H1 (cell line): ENCODE results near the gene C19orf12. TPM values are rescaled to one million over a fixed set of nuclear protein-coding genes. Genes with fewer than 3 reads are reported as not detected.
"Not testable (repeated sequence)": the region's sequence is repeated elsewhere in the genome, so short reads cannot be mapped to it uniquely, and the experiment has no call there.

Source experiments
- CTCF ChIA-PET: fragments of 300-600 bp; sonication (Branson Sonifier 250); formaldehyde crosslinking; loops from one replicate; lab custom pipeline; 2021; ENCODE audit not compliant: partially characterized antibody; lab: Charles Lee
- POLR2A ChIA-PET: fragments of 300-600 bp; sonication (Branson Sonifier 250); formaldehyde crosslinking; loops from one replicate; lab custom pipeline; 2021; ENCODE audit warnings: inconsistent platforms; ENCODE audit not compliant: partially characterized antibody; lab: Charles Lee
- DNase-seq, 2 experiments: peaks; one replicate each; pipeline versions ENCODE4 v3.0.0 to v3.0.0-alpha.2; 2010 to 2022; ENCODE audit warnings: low spot score in 2 of 2, low read depth in 1 of 2, mixed read lengths in 1 of 2
- FAIRE-seq: peaks from 2 replicates; lab custom pipeline; 2011; peaks lifted over from hg19 to GRCh38; lab: Jason Lieb, UNC
- H2AFZ ChIP-seq: 2 replicates; pipeline ENCODE4 v1.8.1; 2012; ENCODE audit warnings: low read length, inconsistent platforms
- H2AK5ac ChIP-seq: 2 replicates; pipeline ENCODE4 v1.6.1; 2013; ENCODE audit warnings: low read depth, low read length
- H2BK120ac ChIP-seq: replicated peaks from 2 replicates; pipeline ENCODE3; 2013; ENCODE audit warnings: low read depth, low read length, inconsistent platforms
- H2BK12ac ChIP-seq: 2 replicates; pipeline ENCODE4 v1.6.1; 2013; ENCODE audit warnings: low read depth, low read length
- H2BK15ac ChIP-seq: 2 replicates; pipeline ENCODE4 v1.6.1; 2013; ENCODE audit warnings: low read length
- H2BK20ac ChIP-seq: 2 replicates; pipeline ENCODE4 v1.6.1; 2013; ENCODE audit warnings: low read length
- H2BK5ac ChIP-seq: 2 replicates; pipeline ENCODE4 v1.6.1; 2013; ENCODE audit warnings: low read depth, low read length
- H3K14ac ChIP-seq: 2 replicates; pipeline ENCODE4 v1.6.1; 2013; ENCODE audit warnings: inconsistent platforms; ENCODE audit not compliant: insufficient read length
- H3K18ac ChIP-seq: 2 replicates; pipeline ENCODE4 v1.6.1; 2013; ENCODE audit warnings: low read length; ENCODE audit errors: extremely low read depth
- H3K23ac ChIP-seq: 2 replicates; pipeline ENCODE4 v1.6.1; 2013; ENCODE audit warnings: inconsistent platforms; ENCODE audit not compliant: insufficient read length
- H3K23me2 ChIP-seq: 2 replicates; pipeline ENCODE4 v1.6.1; 2013; ENCODE audit warnings: low read depth, low read length
- H3K27ac ChIP-seq: 2 replicates; pipeline ENCODE4 v1.6.1; 2011; ENCODE audit warnings: low read depth, low read length, inconsistent platforms
- H3K27me3 ChIP-seq, 4 experiments: replicated peaks in 1 of 4; 1 replicate in 1 of 4; 2 replicates in 3 of 4; pipeline versions ENCODE4 v1.6.1 to v1.8.1; 2011 to 2013; ENCODE audit warnings: low read length in 3 of 4, mild to moderate bottlenecking in 3 of 4, inconsistent platforms in 2 of 4, mixed read lengths in 2 of 4, moderate library complexity in 1 of 4; ENCODE audit not compliant: control insufficient read depth in 3 of 4, insufficient read depth in 3 of 4; ENCODE audit errors: extremely low read depth in 1 of 4
- H3K36me3 ChIP-seq, 4 experiments: 2 replicates each; pipeline versions ENCODE4 v1.6.1 to v1.8.1; 2011 to 2013; ENCODE audit warnings: mild to moderate bottlenecking in 4 of 4, low read length in 3 of 4, moderate library complexity in 2 of 4, control low read depth in 1 of 4, inconsistent platforms in 1 of 4; ENCODE audit not compliant: insufficient read depth in 4 of 4, control insufficient read depth in 2 of 4
- H3K4ac ChIP-seq: replicated peaks from 2 replicates; pipeline ENCODE3; 2013; ENCODE audit warnings: low read length, low read depth, mixed read lengths, inconsistent platforms; ENCODE audit not compliant: insufficient read length
- H3K4me1 ChIP-seq, 4 experiments: replicated peaks in 1 of 4; 1 replicate in 1 of 4; 2 replicates in 3 of 4; pipeline versions ENCODE4 v1.6.1 to v1.8.1; 2011 to 2013; ENCODE audit warnings: low read length in 3 of 4, inconsistent platforms in 2 of 4, mixed read lengths in 1 of 4; ENCODE audit not compliant: insufficient read depth in 4 of 4, control insufficient read depth in 3 of 4
- H3K4me2 ChIP-seq, 2 experiments: 2 replicates each; pipeline versions ENCODE4 v1.6.1 to v1.8.1; 2011 to 2013; ENCODE audit warnings: low read depth in 2 of 2, low read length in 2 of 2, control low read depth in 1 of 2, inconsistent platforms in 1 of 2, mild to moderate bottlenecking in 1 of 2; ENCODE audit not compliant: insufficient read depth in 1 of 2
- H3K4me3 ChIP-seq, 4 experiments: fragments of 200-600, 300-600 bp in 1 of 4; sonication (generic), shearing (Covaris generic), sonication (Bioruptor Twin) in 1 of 4; 2 replicates each; pipeline versions ENCODE4 v1.5.1 to v1.8.1; 2011 to 2016; ENCODE audit warnings: low read length in 4 of 4, low read depth in 3 of 4, control low read depth in 2 of 4, inconsistent platforms in 2 of 4, mild to moderate bottlenecking in 2 of 4, mixed read lengths in 1 of 4, moderate library complexity in 1 of 4; ENCODE audit not compliant: insufficient read depth in 2 of 4; ENCODE audit errors: extremely low read depth in 1 of 4
- H3K56ac ChIP-seq: replicated peaks from 2 replicates; pipeline ENCODE3; 2013; ENCODE audit warnings: low read depth, mild to moderate bottlenecking, mixed read lengths, low read length, inconsistent platforms; ENCODE audit not compliant: insufficient read length
- H3K79me1 ChIP-seq: 2 replicates; pipeline ENCODE4 v1.6.1; 2013; ENCODE audit warnings: low read depth, low read length, control low read depth
- H3K79me2 ChIP-seq, 2 experiments: 2 replicates each; pipeline versions ENCODE4 v1.6.1 to v1.8.1; 2012 to 2013; ENCODE audit warnings: low read length in 2 of 2, mild to moderate bottlenecking in 2 of 2, inconsistent platforms in 1 of 2; ENCODE audit not compliant: insufficient read depth in 2 of 2, control insufficient read depth in 1 of 2
- H3K9ac ChIP-seq, 4 experiments: replicated peaks in 1 of 4; 1 replicate in 1 of 4; 2 replicates in 3 of 4; pipeline versions ENCODE4 v1.6.1 to v1.8.1; 2011 to 2013; ENCODE audit warnings: low read depth in 3 of 4, low read length in 3 of 4, control low read depth in 2 of 4, mild to moderate bottlenecking in 2 of 4, moderate library complexity in 2 of 4, inconsistent platforms in 1 of 4; ENCODE audit errors: extremely low read depth in 1 of 4
- H3K9me3 ChIP-seq, 2 experiments: 2 replicates each; pipeline versions ENCODE4 v1.6.1 to v1.8.1; 2012 to 2013; ENCODE audit warnings: mild to moderate bottlenecking in 2 of 2, moderate library complexity in 2 of 2, control low read depth in 1 of 2, inconsistent platforms in 1 of 2, low read depth in 1 of 2, low read length in 1 of 2, mixed read lengths in 1 of 2; ENCODE audit not compliant: insufficient read depth in 2 of 2
- H4K20me1 ChIP-seq, 2 experiments: replicated peaks in 1 of 2; 2 replicates each; pipeline versions ENCODE3 to v1.8.1; 2011 to 2013; ENCODE audit warnings: inconsistent platforms in 2 of 2, low read length in 2 of 2, mild to moderate bottlenecking in 1 of 2; ENCODE audit not compliant: insufficient read depth in 2 of 2, control insufficient read depth in 1 of 2
- H4K5ac ChIP-seq: 2 replicates; pipeline ENCODE4 v1.6.1; 2013; ENCODE audit warnings: low read length, low read depth, mixed read lengths, inconsistent platforms; ENCODE audit not compliant: insufficient read length
- H4K8ac ChIP-seq: 2 replicates; pipeline ENCODE4 v1.8.0; 2013; ENCODE audit warnings: mild to moderate bottlenecking, moderate library complexity, low read length, inconsistent platforms; ENCODE audit not compliant: insufficient read depth; ENCODE audit errors: extremely low read depth
- H4K91ac ChIP-seq: replicated peaks from 2 replicates; pipeline ENCODE3; 2013; ENCODE audit warnings: low read length, mixed read lengths, inconsistent platforms; ENCODE audit not compliant: insufficient read length
- WGBS, 2 experiments: shearing (Covaris generic) in 1 of 2; methylation state at CpG; one replicate each; pipeline versions ENCODE4 v1.1.6 to v1.1.7; 2013 to 2015; ENCODE audit warnings: low lambda C conversion rate in 2 of 2, mixed read lengths in 2 of 2, inconsistent platforms in 1 of 2, low coverage in 1 of 2, missing lambda C conversion rate in 1 of 2; ENCODE audit not compliant: insufficient replicate concordance in 2 of 2, insufficient coverage in 1 of 2, insufficient read length in 1 of 2; ENCODE audit errors: extremely low coverage in 1 of 2, missing lambda C conversion rate in 1 of 2; 5-methylcytosine and 5-hydroxymethylcytosine counted together
- polyA plus RNA-seq, 7 experiments: library from polyadenylated mRNA; depleted of rRNA in 3 of 7; stranded (reverse) in 5 of 7; unstranded in 2 of 7; fragments of >200 nt in 5 of 7; fragments of 200-250 nt in 2 of 7; gene quantifications; 1 replicate in 5 of 7; 2 replicates in 1 of 7; 4 replicates in 1 of 7; pipeline versions ENCODE4 v1.2.1 to v1.2.3, GENCODE V29; 2011 to 2013; ENCODE audit warnings: missing spikeins in 2 of 7, mixed read lengths in 2 of 7
- total RNA-seq: library from RNA; stranded (reverse); fragmentation: NEBNext Ultra II Directional; extraction: Animal tissue kit (Norgen Biotek cat#: 25700); gene quantifications from 2 replicates; pipeline ENCODE4 v1.2.1, GENCODE V29; 2021

Gene C19orf12
- total and polyA plus RNA-seq, 2 of the 8 experiments (the other 6 are each of a cell fraction or from before 2014, with no cell fraction given) = 10.7 to 11.9 TPM

DNA sequence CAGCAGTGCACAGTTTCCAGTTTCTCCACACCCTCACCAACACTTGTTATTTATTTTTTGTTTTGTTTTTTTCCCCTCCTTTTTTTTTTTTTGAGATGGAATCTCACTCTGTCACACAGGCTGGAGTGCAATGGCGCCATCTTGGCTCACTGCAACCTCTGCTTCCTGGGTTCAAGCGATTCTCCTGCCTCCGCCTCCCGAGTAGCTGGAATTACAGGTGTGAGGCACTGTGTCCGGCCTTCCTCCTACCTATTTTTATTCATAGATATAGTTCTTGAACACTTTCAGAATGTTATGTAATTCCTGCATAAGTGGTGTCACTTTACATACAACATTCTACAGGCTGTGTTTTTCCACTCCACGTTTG lies 44.1 kb downstream of the C19orf12 start:
- 87% methylated on average over 6 of the region's 6 CpGs; no CpG with 5 or more reads in 1 of the 2 experiments for WGBS, 2 experiments
- H3K27me3 ChIP-seq, H3K23me2 ChIP-seq, H3K23ac ChIP-seq, H3K9me3 ChIP-seq, H2BK120ac ChIP-seq, H4K20me1 ChIP-seq, H2BK15ac ChIP-seq, H3K18ac ChIP-seq, H2BK20ac ChIP-seq, H4K91ac ChIP-seq, H3K14ac ChIP-seq, FAIRE-seq, H2AK5ac ChIP-seq, H4K5ac ChIP-seq, H3K9ac ChIP-seq, H4K8ac ChIP-seq, POLR2A ChIA-PET, H3K4me3 ChIP-seq, H3K27ac ChIP-seq, H3K4me2 ChIP-seq, H2BK5ac ChIP-seq, DNase-seq, H2BK12ac ChIP-seq, H3K4ac ChIP-seq, H2AFZ ChIP-seq, H3K56ac ChIP-seq: not testable (repeated sequence)
- Histone ChIP-seq H3K79me2 (peaks cover 0 to 39% of the 10 kb centered on the region in 2 experiments; a peak in 1 of 4 replicates), H3K79me1 (peaks cover 21% of the 10 kb centered on the region), H3K4me1 (peaks cover 0 to 21% (median 18%) of the 10 kb centered on the region in 4 experiments; a peak in 6 of 7 replicates), H3K36me3 (peaks cover 0 to 16% (median 3%) of the 10 kb centered on the region in 4 experiments; a peak in 5 of 8 replicates)
- CTCF ChIA-PET = interaction anchor here (1.0 to 7.8 kb wide), 12 partner anchors 8 to 64 kb away, joined by 3 to 46 read pairs (median 5); no protein-coding TSS in a partner anchor
